KMS-11 (cell line): Measurements from ENCODE around the gene NSL1.
"Not testable (repeated sequence)": the region's sequence is repeated elsewhere in the genome, so short reads cannot be mapped to it uniquely, and the experiment has no call there.

ENCODE experiments used
- H2AFZ ChIP-seq: fragments of 200-600 bp; sonication (generic); 2 replicates; pipeline ENCODE4 v1.6.1; 2016; ENCODE audit warnings: antibody characterized with exemption, mixed run types, low read depth
- H3K27ac ChIP-seq: fragments of 200-600 bp; sonication (generic); 2 replicates; pipeline ENCODE4 v1.6.1; 2016; ENCODE audit warnings: mild to moderate bottlenecking, mixed run types
- H3K27me3 ChIP-seq: fragments of 200-600 bp; sonication (generic); 2 replicates; pipeline ENCODE4 v1.6.1; 2017; ENCODE audit warnings: mild to moderate bottlenecking, low read depth, mixed run types, moderate library complexity; ENCODE audit not compliant: insufficient read depth
- H3K36me3 ChIP-seq: fragments of 200-600 bp; sonication (generic); 2 replicates; pipeline ENCODE4 v1.6.1; 2017; ENCODE audit warnings: mild to moderate bottlenecking, mixed run types; ENCODE audit not compliant: insufficient read depth
- H3K4me1 ChIP-seq: fragments of 200-600 bp; sonication (generic); 2 replicates; pipeline ENCODE4 v1.6.1; 2016; ENCODE audit warnings: mild to moderate bottlenecking, low read depth, mixed run types; ENCODE audit not compliant: poor library complexity, severe bottlenecking
- H3K4me2 ChIP-seq: fragments of 200-600 bp; sonication (generic); 2 replicates; pipeline ENCODE4 v1.7.0; 2016; ENCODE audit warnings: mild to moderate bottlenecking, mixed run types
- H3K4me3 ChIP-seq: fragments of 200-600 bp; sonication (generic); IDR thresholded peaks from 2 replicates; pipeline ENCODE4 v1.6.1; 2017; ENCODE audit warnings: low read depth, low read length, mixed read lengths; ENCODE audit not compliant: insufficient read depth
- H3K79me2 ChIP-seq: fragments of 200-600 bp; sonication (generic); 2 replicates; pipeline ENCODE4 v1.6.1; 2016; ENCODE audit warnings: low read depth, mixed run types; ENCODE audit not compliant: insufficient read depth
- H3K9ac ChIP-seq: fragments of 200-600 bp; sonication (generic); 2 replicates; pipeline ENCODE4 v1.6.1; 2016; ENCODE audit warnings: mild to moderate bottlenecking, mixed run types
- H4K20me1 ChIP-seq: fragments of 200-600 bp; sonication (generic); 2 replicates; pipeline ENCODE4 v1.6.1; 2016; ENCODE audit warnings: mild to moderate bottlenecking, mixed run types; ENCODE audit not compliant: insufficient read depth
- TF ChIP-seq, protein P1 (sequence below): fragments of 200-600 bp; sonication (generic); conservative IDR thresholded peaks from 2 replicates; pipeline ENCODE4 v1.6.1; 2017; ENCODE audit warnings: low read depth, mild to moderate bottlenecking, antibody characterized with exemption, low read length, moderate library complexity, mixed read lengths

Gene NSL1

GRCh38 chr1:212712451-212713303, 78.9 kb downstream of the NSL1 start:
- no peak overlapping the region for H2AFZ ChIP-seq
- no peak overlapping the region for H3K4me2 ChIP-seq
- TF ChIP-seq, protein P1, sequence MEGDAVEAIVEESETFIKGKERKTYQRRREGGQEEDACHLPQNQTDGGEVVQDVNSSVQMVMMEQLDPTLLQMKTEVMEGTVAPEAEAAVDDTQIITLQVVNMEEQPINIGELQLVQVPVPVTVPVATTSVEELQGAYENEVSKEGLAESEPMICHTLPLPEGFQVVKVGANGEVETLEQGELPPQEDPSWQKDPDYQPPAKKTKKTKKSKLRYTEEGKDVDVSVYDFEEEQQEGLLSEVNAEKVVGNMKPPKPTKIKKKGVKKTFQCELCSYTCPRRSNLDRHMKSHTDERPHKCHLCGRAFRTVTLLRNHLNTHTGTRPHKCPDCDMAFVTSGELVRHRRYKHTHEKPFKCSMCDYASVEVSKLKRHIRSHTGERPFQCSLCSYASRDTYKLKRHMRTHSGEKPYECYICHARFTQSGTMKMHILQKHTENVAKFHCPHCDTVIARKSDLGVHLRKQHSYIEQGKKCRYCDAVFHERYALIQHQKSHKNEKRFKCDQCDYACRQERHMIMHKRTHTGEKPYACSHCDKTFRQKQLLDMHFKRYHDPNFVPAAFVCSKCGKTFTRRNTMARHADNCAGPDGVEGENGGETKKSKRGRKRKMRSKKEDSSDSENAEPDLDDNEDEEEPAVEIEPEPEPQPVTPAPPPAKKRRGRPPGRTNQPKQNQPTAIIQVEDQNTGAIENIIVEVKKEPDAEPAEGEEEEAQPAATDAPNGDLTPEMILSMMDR = no peak
- no peak overlapping the region for H3K9ac ChIP-seq
- no peaks in the 10 kb centered on the region for H4K20me1 ChIP-seq
- H3K36me3 ChIP-seq = no peaks in the 10 kb centered on the region
- no peaks in the 10 kb centered on the region for H3K4me1 ChIP-seq
- H3K27me3 ChIP-seq = no peaks in the 10 kb centered on the region
- no peak overlapping the region for H3K4me3 ChIP-seq
- no peaks in the 10 kb centered on the region for H3K79me2 ChIP-seq
- H3K27ac ChIP-seq = no peak overlapping the region

- H3K4me2 ChIP-seq, H2AFZ ChIP-seq, H3K9ac ChIP-seq: not testable (repeated sequence)
Measured at GRCh38 chr1:212711974-212712373, 79.6 kb downstream of the NSL1 start.

DNA sequence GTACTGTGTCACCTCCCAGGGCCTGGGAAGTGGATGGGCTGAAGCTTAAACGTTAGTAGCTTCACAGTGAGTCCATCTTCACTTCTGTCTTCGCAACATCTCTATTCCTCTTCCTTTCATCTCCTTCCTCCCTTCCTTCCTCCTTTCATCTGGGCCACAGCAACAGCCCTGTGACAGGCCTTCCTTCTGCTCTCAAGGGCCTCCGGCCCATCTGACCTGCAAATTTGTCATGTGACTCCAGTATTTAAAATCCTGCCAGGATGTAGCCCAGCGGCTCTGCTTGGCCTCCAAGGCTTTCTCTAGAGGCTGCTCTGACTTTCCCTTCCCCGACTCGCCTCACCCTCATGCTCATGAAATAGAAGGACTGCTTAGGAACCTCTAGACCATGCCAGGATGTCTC, 81.0 kb downstream of the NSL1 start:
- Histone ChIP-seq H4K20me1 (no peaks in the 10 kb centered on the region), H3K4me1 (no peaks in the 10 kb centered on the region), H3K27me3 (no peaks in the 10 kb centered on the region), H3K9ac (no peak overlapping the region), H3K4me2 (no peak overlapping the region), H2AFZ (no peak overlapping the region), H3K36me3 (no peaks in the 10 kb centered on the region), H3K79me2 (no peaks in the 10 kb centered on the region), H3K27ac (no peak overlapping the region), H3K4me3 (no peak overlapping the region)
- TF ChIP-seq, protein P1 = no peak

More at GRCh38 chr1:212711974-212712373, 79.6 kb downstream of the NSL1 start:
- H3K79me2 ChIP-seq, H3K27me3 ChIP-seq, H3K36me3 ChIP-seq, H3K4me3 ChIP-seq, H4K20me1 ChIP-seq, H3K4me1 ChIP-seq, H3K27ac ChIP-seq: not testable (repeated sequence)

DNA sequence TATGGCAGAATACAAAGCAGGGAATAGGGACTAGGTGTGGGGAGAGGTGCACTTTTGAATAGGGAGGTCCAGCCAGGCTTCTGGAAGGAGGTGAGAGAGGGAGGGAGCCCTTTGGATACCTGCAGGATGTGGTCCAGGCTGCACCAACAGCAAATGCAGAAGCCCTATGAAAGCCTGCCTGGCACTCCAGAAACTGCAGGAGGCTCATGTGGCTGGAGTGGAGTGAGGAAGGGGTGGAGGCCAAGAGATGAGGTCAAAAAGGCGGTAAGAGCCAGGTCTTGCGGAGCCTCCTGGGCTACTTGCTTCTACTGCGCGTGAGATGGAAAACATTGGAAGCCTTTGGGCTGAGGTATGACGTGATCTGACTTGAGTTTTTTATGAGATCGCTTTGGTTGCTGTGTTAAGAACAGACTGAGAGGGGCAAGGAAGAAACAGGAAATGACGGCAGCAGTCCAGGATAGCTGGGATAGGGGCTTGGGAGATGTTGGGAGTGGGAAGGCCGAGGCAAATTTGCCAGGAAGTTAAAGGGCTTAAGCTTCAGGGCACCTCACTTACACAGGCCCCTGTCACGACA, 87.5 kb downstream of the NSL1 start:
- TF ChIP-seq, protein P1 = no peak
- H3K4me3 ChIP-seq = no peak overlapping the region
- no peak overlapping the region for H3K27ac ChIP-seq
- H4K20me1 ChIP-seq = no peaks in the 10 kb centered on the region
- H3K4me2 ChIP-seq = no peak overlapping the region
- no peaks in the 10 kb centered on the region for H3K27me3 ChIP-seq
- no peaks in the 10 kb centered on the region for H3K79me2 ChIP-seq
- H3K4me1 ChIP-seq = no peaks in the 10 kb centered on the region
- no peak overlapping the region for H3K9ac ChIP-seq
- no peak overlapping the region for H2AFZ ChIP-seq
- H3K36me3 ChIP-seq = no peaks in the 10 kb centered on the region

DNA sequence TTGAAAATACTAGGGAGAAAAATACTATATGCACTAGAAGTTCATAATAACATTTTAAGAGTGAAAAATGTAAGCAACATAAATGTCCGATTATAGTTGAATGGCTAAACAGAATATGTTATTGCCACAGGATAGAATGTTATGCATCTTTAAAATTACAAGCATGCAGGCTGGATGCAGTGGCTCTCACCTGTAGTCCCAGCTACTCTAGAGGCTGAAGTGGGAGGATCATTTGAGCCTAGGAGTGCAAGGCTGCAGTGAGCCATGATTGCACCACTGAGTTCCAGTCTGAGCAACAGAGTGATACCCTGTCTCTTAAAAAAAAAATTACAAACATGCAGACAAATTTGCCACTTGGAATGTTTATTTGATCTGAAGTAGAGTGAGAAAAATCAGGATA, 88.9 kb downstream of the NSL1 start:
- no peak overlapping the region for H2AFZ ChIP-seq
- H3K27ac ChIP-seq = no peak overlapping the region
- H3K4me1 ChIP-seq = peaks cover 11% of the 10 kb centered on the region
- H3K9ac ChIP-seq = no peak overlapping the region
- TF ChIP-seq, protein P1 = no peak
- H3K36me3 ChIP-seq = no peaks in the 10 kb centered on the region
- no peaks in the 10 kb centered on the region for H3K27me3 ChIP-seq
- no peaks in the 10 kb centered on the region for H3K79me2 ChIP-seq
- no peaks in the 10 kb centered on the region for H4K20me1 ChIP-seq
- H3K4me3 ChIP-seq = no peak overlapping the region
- H3K4me2 ChIP-seq = no peak overlapping the region
